ENCODE results near the gene TSSK2. TPM values are rescaled to one million over a fixed set of nuclear protein-coding genes. Genes with fewer than 3 reads are reported as not detected.

The TSSK2 gene
- total RNA-seq, 1 experiment from 2014 or later = not detected

- no peak for TF ChIP-seq CTCF (IDR thresholded peaks at IDR 0.05)
Observed at GRCh38 chr22:19146215-19146968, 15.3 kb downstream of the TSSK2 start (continued).

- no TSS peak for BruUV-seq (replicated peaks)
- Histone ChIP-seq H3K27me3 (ENCODE audit: control insufficient read depth, insufficient read depth, low read length) (no peaks in the 10 kb centered on the region; the same call in 1 of the 2 replicates), H3K9me3 (ENCODE audit: control insufficient read depth, insufficient read depth, low read depth, low read length) (no peaks in the 10 kb centered on the region), H3K4me3 (ENCODE audit: low read depth in 2 of 2, low read length in 2 of 2) (no peak overlapping the region), H3K4me1 (ENCODE audit: control insufficient read depth, insufficient read depth, low read length) (no peaks in the 10 kb centered on the region), H3K27ac (ENCODE audit: low read length) (no peak overlapping the region), H3K36me3 (ENCODE audit: control insufficient read depth, insufficient read depth, low read length) (peaks cover 4% of the 10 kb centered on the region; the same call in 1 of the 2 replicates)
- DNase-seq (ENCODE audit: low read depth, low spot score) (no peak), ATAC-seq (no peak)
- intact Hi-C loops (cut with micrococcal nuclease; ENCODE audit: unreplicated experiment) (no loop called here), in situ Hi-C loops (cut with HindIII; ENCODE audit: low pct_unique_long_range_greater_than_20kb, low sequenced_read_pairs) (no loop called here)
- no peak for TF ChIP-seq TCF7L2 (IDR thresholded peaks at IDR 0.05; ENCODE audit: low read depth, low read length)
- CTCF ChIA-PET = no interaction called here
- POLR2A ChIA-PET = interaction anchor here (0.5 kb wide), 1 partner anchor 70 kb away, joined by 3 read pairs; no protein-coding TSS in a partner anchor
Observed at GRCh38 chr22:19147195-19147780, 16.2 kb downstream of the TSSK2 start.

- Histone ChIP-seq H3K27me3 (ENCODE audit: control insufficient read depth, insufficient read depth, low read length) (no peaks in the 10 kb centered on the region; the same call in 1 of the 2 replicates), H3K9me3 (ENCODE audit: control insufficient read depth, insufficient read depth, low read depth, low read length) (no peaks in the 10 kb centered on the region), H3K4me1 (ENCODE audit: control insufficient read depth, insufficient read depth, low read length) (no peaks in the 10 kb centered on the region), H3K27ac (ENCODE audit: low read length) (no peak overlapping the region), H3K4me3 (ENCODE audit: low read depth in 2 of 2, low read length in 2 of 2) (no peak overlapping the region), H3K36me3 (ENCODE audit: control insufficient read depth, insufficient read depth, low read length) (peaks cover 4% of the 10 kb centered on the region; the same call in 1 of the 2 replicates)
- in situ Hi-C loops (cut with HindIII; ENCODE audit: low pct_unique_long_range_greater_than_20kb, low sequenced_read_pairs) = no loop called here
- TF ChIP-seq REST (IDR thresholded peaks at IDR 0.05; ENCODE audit: insufficient read depth in 1 of 2, low read depth in 2 of 2, low read length in 1 of 2) (no peak), CTCF (IDR thresholded peaks at IDR 0.05) (no peak), SIN3A (IDR thresholded peaks at IDR 0.05; ENCODE audit: borderline replicate concordance, insufficient read depth, low read depth, low read length) (no peak), POLR2AphosphoS5 (IDR thresholded peaks at IDR 0.05; ENCODE audit: low read depth, low read length) (no peak)
- intact Hi-C loops (cut with micrococcal nuclease; ENCODE audit: unreplicated experiment) = no loop called here
- POLR2A ChIA-PET = no interaction called here
- CTCF ChIA-PET = no interaction called here
- no TSS peak for BruUV-seq (replicated peaks)
- ATAC-seq = no peak
- DNase-seq (ENCODE audit: low read depth, low spot score) = no peak
Observed at GRCh38 chr22:19148417-19149046, 17.4 kb downstream of the TSSK2 start.
